RWPE1 (cell line): Measurements from ENCODE around the gene NHLRC4.

Source experiments
- CTCF ChIA-PET: fragments of 350-600 bp; sonication (Branson Sonifier 250); formaldehyde crosslinking; extraction: SDS; loops from one replicate; lab custom pipeline; 2021; lab: Yijun Ruan, JAX
- POLR2A ChIA-PET: fragments of 400-600 bp; formaldehyde crosslinking; extraction: SDS; loops from one replicate; lab custom pipeline; 2020; ENCODE audit warnings: antibody characterized with exemption; ENCODE audit not compliant: low non-redundant PET; lab: Yijun Ruan, JAX
- DNase-seq: peaks from one replicate; pipeline ENCODE4 v3.0.0; 2012; ENCODE audit warnings: low spot score
- H3K27ac ChIP-seq: fragments of 450-650 bp; 2 replicates; pipeline ENCODE4 v1.5.1; 2017
- TF ChIP-seq, protein P1 (sequence below): fragments of 450-650 bp; conservative IDR thresholded peaks from 2 replicates; pipeline ENCODE4 v1.5.1; 2017; ENCODE audit warnings: low read depth, mild to moderate bottlenecking

Gene NHLRC4

GRCh38 chr16:529012-529575 lies 37.7 kb upstream of the NHLRC4 start:
- TF ChIP-seq, protein P1, sequence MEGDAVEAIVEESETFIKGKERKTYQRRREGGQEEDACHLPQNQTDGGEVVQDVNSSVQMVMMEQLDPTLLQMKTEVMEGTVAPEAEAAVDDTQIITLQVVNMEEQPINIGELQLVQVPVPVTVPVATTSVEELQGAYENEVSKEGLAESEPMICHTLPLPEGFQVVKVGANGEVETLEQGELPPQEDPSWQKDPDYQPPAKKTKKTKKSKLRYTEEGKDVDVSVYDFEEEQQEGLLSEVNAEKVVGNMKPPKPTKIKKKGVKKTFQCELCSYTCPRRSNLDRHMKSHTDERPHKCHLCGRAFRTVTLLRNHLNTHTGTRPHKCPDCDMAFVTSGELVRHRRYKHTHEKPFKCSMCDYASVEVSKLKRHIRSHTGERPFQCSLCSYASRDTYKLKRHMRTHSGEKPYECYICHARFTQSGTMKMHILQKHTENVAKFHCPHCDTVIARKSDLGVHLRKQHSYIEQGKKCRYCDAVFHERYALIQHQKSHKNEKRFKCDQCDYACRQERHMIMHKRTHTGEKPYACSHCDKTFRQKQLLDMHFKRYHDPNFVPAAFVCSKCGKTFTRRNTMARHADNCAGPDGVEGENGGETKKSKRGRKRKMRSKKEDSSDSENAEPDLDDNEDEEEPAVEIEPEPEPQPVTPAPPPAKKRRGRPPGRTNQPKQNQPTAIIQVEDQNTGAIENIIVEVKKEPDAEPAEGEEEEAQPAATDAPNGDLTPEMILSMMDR, result no peak
- ChIA-PET CTCF (interaction anchor here (1.0 kb wide), 1 partner anchor 63 kb away, joined by 3 read pairs; no protein-coding TSS in a partner anchor), POLR2A (no interaction called here)
- no peak for DNase-seq
- peak overlapping the region; percentile 96 for H3K27ac ChIP-seq

DNA sequence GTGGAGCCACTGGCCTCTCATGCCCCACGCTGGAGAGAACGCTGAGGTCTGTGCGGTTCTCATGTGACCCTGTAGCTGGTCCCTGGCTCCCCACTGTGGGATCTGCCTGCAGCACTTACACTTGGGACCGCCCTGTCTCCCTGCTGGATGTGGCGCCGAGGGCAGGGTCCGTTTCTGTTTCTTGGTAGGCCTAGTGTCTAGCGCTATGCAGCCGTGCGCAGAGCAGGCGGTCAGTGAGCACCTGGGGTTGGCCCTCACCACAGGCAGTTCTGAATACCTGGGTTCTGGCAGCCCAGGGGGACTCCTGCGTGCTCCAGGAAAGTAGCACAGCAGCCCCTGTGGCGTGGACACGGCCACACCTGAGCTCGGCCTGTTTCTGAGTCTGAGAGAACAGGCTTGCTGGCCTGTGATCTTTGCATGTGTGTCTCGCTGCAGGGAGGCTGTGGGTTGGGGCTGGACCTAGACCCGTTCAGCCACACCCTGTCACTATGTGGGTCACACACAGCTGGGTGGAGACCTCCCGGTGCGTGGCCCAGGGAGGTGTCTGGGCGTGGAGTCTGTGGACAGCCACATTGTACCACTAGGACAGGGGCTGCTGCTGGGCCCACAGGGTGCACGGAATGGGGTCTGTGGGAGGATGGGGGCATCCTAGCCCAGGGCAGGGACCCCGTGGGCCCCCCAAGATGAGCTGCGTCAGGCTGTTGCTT lies 36.5 kb upstream of the NHLRC4 start:
- ChIA-PET CTCF (interaction anchor here (1.5 kb wide), 1 partner anchor 25 kb away, joined by 4 read pairs; no protein-coding TSS in a partner anchor), POLR2A (no interaction called here)
- TF ChIP-seq, protein P1, result no peak
- no peak for DNase-seq
- peak overlapping the region; percentile 96 for H3K27ac ChIP-seq

DNA sequence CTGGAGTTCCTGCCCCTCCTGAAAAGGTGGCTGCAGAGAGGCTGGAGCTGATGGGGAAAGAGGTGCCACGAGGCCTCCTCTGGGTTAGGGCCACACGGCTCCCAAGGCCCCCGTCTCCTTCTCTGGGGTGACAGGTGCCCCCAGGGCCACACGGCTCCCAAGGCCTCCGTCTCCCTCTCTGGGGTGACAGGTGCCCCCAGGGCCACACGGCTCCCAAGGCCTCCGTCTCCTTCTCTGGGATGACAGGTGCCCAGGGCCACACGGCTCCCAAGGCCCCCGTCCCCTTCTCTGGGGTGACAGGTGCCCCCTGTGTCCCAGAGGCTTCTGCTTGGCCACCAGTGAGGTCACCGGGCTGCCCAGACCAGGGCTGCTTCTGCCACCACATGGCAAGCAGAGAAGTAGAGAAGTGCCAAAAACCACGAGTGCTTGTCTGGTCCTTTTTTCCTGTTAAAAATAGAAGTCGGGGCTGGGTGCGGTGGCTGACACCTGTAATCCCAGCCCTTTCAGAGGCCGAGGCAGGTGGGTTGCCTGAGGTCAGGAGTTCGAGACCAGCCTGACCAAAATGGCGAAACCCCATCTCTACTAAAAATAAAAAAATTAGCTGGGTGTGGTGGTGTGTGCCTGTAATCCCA lies 35.2 kb upstream of the NHLRC4 start:
- CTCF ChIA-PET, result interaction anchor here (0.7 to 1.5 kb wide), 3 partner anchors 7 to 118 kb away, joined by 3 to 4 read pairs (median 3); no protein-coding TSS in a partner anchor
- no peak for DNase-seq
- TF ChIP-seq, protein P1, result no peak
- POLR2A ChIA-PET, result no interaction called here
- peak overlapping the region; percentile 96; the same call in 1 of the 2 replicates for H3K27ac ChIP-seq

DNA sequence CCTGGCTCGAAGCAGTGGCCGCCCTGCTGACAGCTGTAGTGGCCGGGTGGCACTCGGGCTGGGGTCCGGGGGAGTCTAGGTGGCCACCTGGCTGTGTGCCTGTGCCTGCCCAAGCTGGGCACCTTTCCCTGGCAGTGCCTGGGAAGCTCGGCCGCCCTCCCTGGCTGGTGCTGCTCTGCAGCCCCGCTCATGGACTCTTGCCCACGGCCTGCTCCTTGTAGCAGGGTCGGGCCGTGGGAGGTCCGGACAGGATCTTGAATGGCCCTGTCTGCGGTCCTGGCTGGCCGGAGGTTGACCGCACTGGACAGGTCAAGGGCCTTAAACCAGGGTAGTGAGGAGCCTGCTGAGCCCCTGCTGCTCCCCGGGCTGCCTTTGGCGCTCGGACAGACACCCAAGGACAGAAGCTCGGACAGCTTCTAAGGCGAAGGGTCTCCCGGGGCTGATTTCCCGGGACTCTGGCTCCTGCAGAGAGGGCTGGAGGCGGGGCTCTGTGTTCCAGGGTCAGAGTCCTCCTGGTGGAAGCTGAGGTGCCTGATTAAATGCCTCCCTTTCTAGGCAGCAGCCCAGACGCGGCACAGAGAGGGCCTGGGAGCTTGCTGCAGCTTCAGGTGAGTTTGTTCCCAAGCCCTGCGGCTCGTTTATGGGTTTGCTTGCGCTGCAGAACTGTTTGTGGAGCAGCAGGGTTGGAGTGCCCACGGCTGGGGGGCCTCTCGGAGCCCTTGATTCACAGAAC lies 33.2 kb upstream of the NHLRC4 start:
- TF ChIP-seq, protein P1, result no peak
- POLR2A ChIA-PET, result no interaction called here
- CTCF ChIA-PET, result interaction anchor here (0.5 to 0.6 kb wide), 2 partner anchors 38 to 107 kb away, joined by 3 read pairs; no protein-coding TSS in a partner anchor
- peak overlapping the region; percentile 96 for H3K27ac ChIP-seq
- no peak for DNase-seq

GRCh38 chr16:534135-534534 lies 32.7 kb upstream of the NHLRC4 start:
- TF ChIP-seq, protein P1, result no peak
- CTCF ChIA-PET, result interaction anchor here (0.5 to 0.6 kb wide), 3 partner anchors 77 to 358 kb away, joined by 3 to 4 read pairs (median 3); no protein-coding TSS in a partner anchor
- POLR2A ChIA-PET, result no interaction called here
- no peak for DNase-seq
- peak overlapping the region; percentile 96 for H3K27ac ChIP-seq
